Breast epithelium (tissue), 3 donors: Measurements from ENCODE around the gene BOK.

Experiments
- POLR2A ChIP-seq: fragments of 450-650 bp; IDR thresholded peaks from one replicate; pipeline ENCODE4 v1.6.1; 2016; ENCODE audit warnings: antibody characterized with exemption, mild to moderate bottlenecking, moderate library complexity
- POLR2AphosphoS5 ChIP-seq, 3 donors: sonication (generic); formaldehyde crosslinking; IDR thresholded peaks; one replicate each; pipeline ENCODE4 v1.6.1; 2017; ENCODE audit warnings: antibody characterized with exemption in 3 of 3
- TF ChIP-seq, protein P1 (sequence below), 3 donors: fragments of 450-650 bp; IDR thresholded peaks; one replicate each; pipeline ENCODE4 v1.5.1; 2016 to 2017; ENCODE audit warnings: antibody characterized with exemption in 3 of 3, mild to moderate bottlenecking in 3 of 3, moderate library complexity in 3 of 3

DNA sequence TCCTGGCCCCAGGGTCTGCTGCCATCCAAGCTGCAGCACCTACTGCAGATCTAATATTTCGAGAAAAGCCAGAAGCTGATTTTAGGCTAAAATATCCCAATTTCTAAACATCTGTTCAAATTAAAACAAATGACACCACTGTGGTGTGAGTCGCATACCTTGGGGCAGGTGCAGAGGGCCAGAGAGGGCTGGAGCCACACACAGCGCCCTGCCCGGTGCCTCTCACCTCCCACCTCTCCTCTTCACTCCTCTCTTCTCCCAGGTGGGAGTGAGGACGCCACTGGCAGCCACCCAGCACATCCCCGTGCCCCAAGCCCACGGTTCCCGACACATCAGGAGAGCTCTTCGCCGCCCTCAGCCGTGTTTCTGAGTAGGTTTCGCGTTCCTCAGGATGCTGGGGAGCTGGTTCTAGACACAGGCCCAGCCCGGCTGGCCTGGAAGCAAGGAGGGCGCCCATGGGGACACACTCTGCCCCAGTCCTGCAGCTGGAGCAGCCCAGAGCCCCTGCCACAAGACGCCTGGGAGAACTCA lies 57.0 kb downstream of the BOK start:
- TF ChIP-seq, protein P1, sequence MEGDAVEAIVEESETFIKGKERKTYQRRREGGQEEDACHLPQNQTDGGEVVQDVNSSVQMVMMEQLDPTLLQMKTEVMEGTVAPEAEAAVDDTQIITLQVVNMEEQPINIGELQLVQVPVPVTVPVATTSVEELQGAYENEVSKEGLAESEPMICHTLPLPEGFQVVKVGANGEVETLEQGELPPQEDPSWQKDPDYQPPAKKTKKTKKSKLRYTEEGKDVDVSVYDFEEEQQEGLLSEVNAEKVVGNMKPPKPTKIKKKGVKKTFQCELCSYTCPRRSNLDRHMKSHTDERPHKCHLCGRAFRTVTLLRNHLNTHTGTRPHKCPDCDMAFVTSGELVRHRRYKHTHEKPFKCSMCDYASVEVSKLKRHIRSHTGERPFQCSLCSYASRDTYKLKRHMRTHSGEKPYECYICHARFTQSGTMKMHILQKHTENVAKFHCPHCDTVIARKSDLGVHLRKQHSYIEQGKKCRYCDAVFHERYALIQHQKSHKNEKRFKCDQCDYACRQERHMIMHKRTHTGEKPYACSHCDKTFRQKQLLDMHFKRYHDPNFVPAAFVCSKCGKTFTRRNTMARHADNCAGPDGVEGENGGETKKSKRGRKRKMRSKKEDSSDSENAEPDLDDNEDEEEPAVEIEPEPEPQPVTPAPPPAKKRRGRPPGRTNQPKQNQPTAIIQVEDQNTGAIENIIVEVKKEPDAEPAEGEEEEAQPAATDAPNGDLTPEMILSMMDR (IDR thresholded peaks at IDR 0.05) = no peak
- TF ChIP-seq POLR2A (no peak), POLR2AphosphoS5 (IDR thresholded peaks at IDR 0.05) (no peak)
